B cell (primary cell): ENCODE data around the gene GSTA2. TPM values are rescaled to one million over a fixed set of nuclear protein-coding genes. Genes with fewer than 3 reads are reported as not detected.

ENCODE experiments used
- ATAC-seq: fragments of 200-7000 bp; cut with Tn5 transposase; one replicate; pipeline ENCODE4 v1.10.0; 2021; ENCODE audit warnings: low read depth, mild to moderate bottlenecking, moderate number of reproducible peaks, moderate library complexity
- CTCF ChIA-PET: fragments of 350-600 bp; sonication (Branson Sonifier 250); formaldehyde crosslinking; loops from one replicate; lab custom pipeline; 2021; ENCODE audit warnings: antibody characterized with exemption, inconsistent platforms; lab: Charles Lee
- POLR2A ChIA-PET: fragments of 350-600 bp; sonication (Branson Sonifier 250); formaldehyde crosslinking; loops from one replicate; lab custom pipeline; 2021; ENCODE audit warnings: antibody characterized with exemption; lab: Charles Lee
- DNase-seq: peaks from one replicate; pipeline ENCODE4 v3.0.0; 2013
- H2AFZ ChIP-seq: 2 replicates; pipeline ENCODE4 v1.6.1; 2012; ENCODE audit warnings: mild to moderate bottlenecking, low read depth, low read length; ENCODE audit not compliant: insufficient read depth, poor library complexity, severe bottlenecking
- H3K27ac ChIP-seq, 2 donors: 1 replicate in 1 of 2; 2 replicates in 1 of 2; pipeline ENCODE4 v1.5.1; 2012 to 2013; ENCODE audit warnings: low read length in 2 of 2, mild to moderate bottlenecking in 2 of 2, moderate library complexity in 1 of 2
- H3K27me3 ChIP-seq, 4 experiments: fragments of 200-600 bp in 1 of 4; sonication (generic) in 1 of 4; replicated peaks in 1 of 4; 1 replicate in 2 of 4; 2 replicates in 2 of 4; pipeline versions ENCODE4 v1.6.1 to v1.7.0; 2013 to 2016; ENCODE audit warnings: low read length in 3 of 4, mild to moderate bottlenecking in 2 of 4, mixed read lengths in 1 of 4, moderate library complexity in 1 of 4; ENCODE audit not compliant: insufficient read depth in 4 of 4, control insufficient read depth in 3 of 4; ENCODE audit errors: control extremely low read depth in 1 of 4
- H3K36me3 ChIP-seq, 2 experiments: replicated peaks in 1 of 2; 1 replicate in 1 of 2; 2 replicates in 1 of 2; pipeline versions ENCODE4 v1.6.1 to v1.7.1; 2013; ENCODE audit warnings: low read length in 1 of 2; ENCODE audit not compliant: insufficient read depth in 2 of 2, control insufficient read depth in 1 of 2; ENCODE audit errors: control extremely low read depth in 1 of 2, extremely low read depth in 1 of 2
- H3K4me1 ChIP-seq, 2 donors: fragments of 200-600 bp in 1 of 2; sonication (generic) in 1 of 2; 1 replicate in 1 of 2; 2 replicates in 1 of 2; pipeline versions ENCODE4 v1.5.1 to v1.6.1; 2013 to 2017; ENCODE audit warnings: low read length in 2 of 2; ENCODE audit not compliant: control insufficient read depth in 2 of 2, insufficient read depth in 2 of 2
- H3K4me2 ChIP-seq: replicated peaks from 2 replicates; pipeline ENCODE3; 2012; ENCODE audit warnings: mild to moderate bottlenecking, low read depth, low read length; ENCODE audit not compliant: poor library complexity, severe bottlenecking
- H3K4me3 ChIP-seq, 5 experiments: fragments of 200-600 bp in 1 of 5; sonication (generic) in 1 of 5; 1 replicate in 3 of 5; 2 replicates in 2 of 5; pipeline versions ENCODE4 v1.5.1 to v1.7.0; 2011 to 2016; ENCODE audit warnings: low read length in 4 of 5, mild to moderate bottlenecking in 4 of 5, low read depth in 2 of 5, control low read depth in 1 of 5, moderate library complexity in 1 of 5; ENCODE audit not compliant: insufficient read depth in 1 of 5; ENCODE audit errors: control extremely low read depth in 1 of 5, extremely low read depth in 1 of 5
- H3K79me2 ChIP-seq: fragments of 200-600 bp; sonication (generic); one replicate; pipeline ENCODE4 v1.6.0; 2016; ENCODE audit warnings: low read length; ENCODE audit not compliant: control insufficient read depth, insufficient read depth
- H3K9ac ChIP-seq: fragments of 200-600 bp; sonication (generic); 2 replicates; pipeline ENCODE4 v1.6.1; 2017; ENCODE audit warnings: mild to moderate bottlenecking, low read length, moderate library complexity
- H3K9me3 ChIP-seq, 3 donors: one replicate each; pipeline versions ENCODE4 v1.6.1 to v1.7.1; 2013; ENCODE audit warnings: low read length in 2 of 3; ENCODE audit not compliant: control insufficient read depth in 2 of 3, insufficient read depth in 1 of 3; ENCODE audit errors: control extremely low read depth in 1 of 3
- H4K20me1 ChIP-seq: 2 replicates; pipeline ENCODE4 v1.6.0; 2012; ENCODE audit warnings: mild to moderate bottlenecking, low read length; ENCODE audit not compliant: insufficient read depth, control insufficient read depth, poor library complexity, severe bottlenecking
- H3K27ac Mint-ChIP-seq: one replicate; pipeline ENCODE4 v1.8.0; 2021; ENCODE audit warnings: mixed read lengths
- H3K27me3 Mint-ChIP-seq: one replicate; pipeline ENCODE4 v1.8.0; 2021; ENCODE audit warnings: mixed read lengths
- H3K4me1 Mint-ChIP-seq: one replicate; pipeline ENCODE4 v1.8.0; 2021; ENCODE audit warnings: mixed read lengths
- H3K4me3 Mint-ChIP-seq: one replicate; pipeline ENCODE4 v1.8.0; 2021; ENCODE audit warnings: mixed read lengths
- H3K9me3 Mint-ChIP-seq: one replicate; pipeline ENCODE4 v1.8.0; 2022; ENCODE audit warnings: mixed read lengths; ENCODE audit not compliant: insufficient read depth
- CTCF ChIP-seq: fragments of 200-600 bp; IDR thresholded peaks from one replicate; pipeline ENCODE4 v1.8.0; 2022; ENCODE audit warnings: antibody characterized with exemption, mild to moderate bottlenecking
- EZH2 ChIP-seq: IDR thresholded peaks from 2 replicates; pipeline ENCODE4 v1.6.1; 2012; ENCODE audit warnings: borderline replicate concordance, low read depth, mild to moderate bottlenecking, moderate library complexity, low read length; ENCODE audit not compliant: insufficient read depth, poor library complexity, severe bottlenecking
- WGBS: methylation state at CpG from one replicate; pipeline ENCODE4 v1.1.5; 2013; ENCODE audit warnings: missing lambda C conversion rate; ENCODE audit not compliant: insufficient coverage; 5-methylcytosine and 5-hydroxymethylcytosine counted together
- intact Hi-C: fragments of 100-400 bp; cut with micrococcal nuclease; formaldehyde crosslinking; loops from one replicate; pipeline ENCODE4 v1.10.0; 2022
- polyA plus RNA-seq: library from polyadenylated mRNA; depleted of rRNA; stranded (reverse); fragments of >200 nt; gene quantifications from 2 replicates; pipeline ENCODE4 v1.2.3, GENCODE V29; 2012
- total RNA-seq, 2 donors: library from RNA; stranded (reverse); fragments of 120-200 nt in 1 of 2; gene quantifications; 1 replicate in 1 of 2; 2 replicates in 1 of 2; pipeline versions ENCODE4 v1.2.3 to v1.2.4, GENCODE V29; 2013 to 2022

Gene GSTA2
- total and polyA plus RNA-seq, 2 donors (not counting 1 experiment from before 2014, with no cell fraction given): not detected

- no peak for ATAC-seq
These were observed 24.1 kb downstream of the GSTA2 start for GRCh38 chr6:52739134-52739533.

DNA sequence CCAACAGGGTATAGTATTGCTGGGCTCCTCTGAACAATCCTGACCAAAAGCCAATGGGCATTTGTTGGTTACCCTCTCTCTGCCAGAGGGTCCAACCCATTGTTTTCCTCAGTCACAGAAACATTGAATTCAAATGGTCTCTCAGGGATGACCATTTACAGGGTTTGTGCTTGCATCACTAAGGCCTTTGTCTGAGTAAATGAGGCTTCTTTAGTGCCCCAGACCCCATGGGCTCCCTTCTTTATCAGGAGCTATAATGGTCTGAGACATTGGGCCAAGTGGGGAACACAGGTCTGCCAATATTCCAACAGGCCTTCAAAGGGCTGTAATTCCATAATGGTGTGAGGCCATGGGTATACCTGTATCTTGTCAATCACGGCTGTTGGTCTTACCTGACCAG is 27.1 kb downstream of the GSTA2 start:
- no peak for ATAC-seq
- Histone ChIP-seq H3K9ac (no peak overlapping the region), H3K27ac (no peak overlapping the region), H4K20me1 (no peaks in the 10 kb centered on the region), H3K79me2 (no peaks in the 10 kb centered on the region), H3K9me3 (peaks cover 0 to 11% (median 0%) of the 10 kb centered on the region in 3 donors), H3K36me3 (no peaks in the 10 kb centered on the region), H3K4me2 (no peak overlapping the region), H3K4me1 (no peaks in the 10 kb centered on the region), H3K4me3 (no peak overlapping the region), H3K27me3 (peaks cover 0 to 3% (median 0%) of the 10 kb centered on the region in 4 experiments), H2AFZ (no peak overlapping the region)
- POLR2A ChIA-PET: no interaction called here
- 89% methylated on average over 1 of the region's 1 CpG for WGBS
- Mint-ChIP-seq H3K4me1 (no peaks in the 10 kb centered on the region), H3K4me3 (no peak overlapping the region), H3K27me3 (peaks cover 2% of the 10 kb centered on the region), H3K9me3 (peaks cover 5% of the 10 kb centered on the region), H3K27ac (no peak overlapping the region)
- DNase-seq: no peak
- CTCF ChIA-PET: no interaction called here
- TF ChIP-seq CTCF (no peak), EZH2 (no peak)
- intact Hi-C loops: no loop called here

More at GRCh38 chr6:52739134-52739533, 24.1 kb downstream of the GSTA2 start:
- no peak overlapping the region for H3K4me3 ChIP-seq
- Mint-ChIP-seq H3K4me3 (no peak overlapping the region), H3K9me3 (peaks cover 5% of the 10 kb centered on the region), H3K4me1 (no peaks in the 10 kb centered on the region), H3K27ac (no peak overlapping the region), H3K27me3 (peaks cover 16% of the 10 kb centered on the region)
- ChIA-PET POLR2A (no interaction called here), CTCF (no interaction called here)
- no peak for TF ChIP-seq EZH2
- TF ChIP-seq CTCF: no peak
- no peaks in the 10 kb centered on the region for H3K4me1 ChIP-seq
- intact Hi-C loops: no loop called here
- peaks cover 0 to 12% (median 0%) of the 10 kb centered on the region in 3 donors for H3K9me3 ChIP-seq
- no peak overlapping the region for H2AFZ ChIP-seq
- DNase-seq: no peak
- H3K4me2 ChIP-seq: no peak overlapping the region
- H3K36me3 ChIP-seq: no peaks in the 10 kb centered on the region
- H3K27ac ChIP-seq: no peak overlapping the region
- WGBS: no CpG with 5 or more reads among the region's 2 CpGs
- H3K79me2 ChIP-seq: no peaks in the 10 kb centered on the region
- no peak overlapping the region for H3K9ac ChIP-seq
- H4K20me1 ChIP-seq: no peaks in the 10 kb centered on the region
- H3K27me3 ChIP-seq: peaks cover 0 to 4% (median 2%) of the 10 kb centered on the region in 4 experiments
